ENCODE data around the gene MS4A8. TPM values are rescaled to one million over a fixed set of nuclear protein-coding genes. Genes with fewer than 3 reads are reported as not detected.
"Not testable (repeated sequence)": the region's sequence is repeated elsewhere in the genome, so short reads cannot be mapped to it uniquely, and the experiment has no call there.

MS4A8 gene
- total RNA-seq = not detected

- peak; percentile 21 for DNase-seq
Observed at GRCh38 chr11:60699284-60699691, at the start of gene MS4A8. MS4A8 (plus strand) TSS chr11:60699612; CDS start chr11:60700861, 1,249 bp downstream.

GRCh38 chr11:60657888-60658287 lies 41.5 kb upstream of the MS4A8 start:
- DNase-seq = peak; percentile 2

- peak; percentile 21 for DNase-seq
Observed at GRCh38 chr11:60658409-60658808, 41.0 kb upstream of the MS4A8 start.

- DNase-seq = no peak
Observed at GRCh38 chr11:60672255-60672654, 27.2 kb upstream of the MS4A8 start.

GRCh38 chr11:60678231-60678630 lies 21.2 kb upstream of the MS4A8 start:
- DNase-seq = not testable (repeated sequence)

GRCh38 chr11:60679879-60680278 lies 19.5 kb upstream of the MS4A8 start:
- no peak for DNase-seq

- DNase-seq = no peak
Observed at GRCh38 chr11:60680455-60681119, 18.8 kb upstream of the MS4A8 start.

GRCh38 chr11:60684541-60684848 lies 14.9 kb upstream of the MS4A8 start:
- not testable (repeated sequence) for DNase-seq

GRCh38 chr11:60691661-60692060 lies 7.8 kb upstream of the MS4A8 start:
- DNase-seq = no peak

- peak; percentile 24 for DNase-seq
Observed at GRCh38 chr11:60699936-60700335, 524 bp downstream of the MS4A8 start.

GRCh38 chr11:60700689-60701468 lies 1.5 kb downstream of the MS4A8 start:
- peak; percentile 76 for DNase-seq

- no peak for DNase-seq
Observed at GRCh38 chr11:60701469-60701818, 2.0 kb downstream of the MS4A8 start.

- no peak for DNase-seq
Observed at GRCh38 chr11:60703374-60703773, 4.0 kb downstream of the MS4A8 start.

GRCh38 chr11:60705895-60706294 lies 6.5 kb downstream of the MS4A8 start:
- no peak for DNase-seq

GRCh38 chr11:60706931-60707330 lies 7.5 kb downstream of the MS4A8 start:
- no peak for DNase-seq

- DNase-seq = no peak
Observed at GRCh38 chr11:60710482-60710881, 11.1 kb downstream of the MS4A8 start.

GRCh38 chr11:60711276-60711675 lies 11.9 kb downstream of the MS4A8 start:
- DNase-seq = no peak

GRCh38 chr11:60713423-60713822 lies 14.0 kb downstream of the MS4A8 start:
- not testable (repeated sequence) for DNase-seq

GRCh38 chr11:60717956-60718355 lies 18.5 kb downstream of the MS4A8 start:
- DNase-seq = no peak

- DNase-seq = no peak
Observed at GRCh38 chr11:60718524-60719316, 19.3 kb downstream of the MS4A8 start.

- no peak for DNase-seq
Observed at GRCh38 chr11:60719391-60719790, 20.0 kb downstream of the MS4A8 start.

- DNase-seq = no peak
Observed at GRCh38 chr11:60720460-60720859, 21.0 kb downstream of the MS4A8 start.

- DNase-seq = no peak
Observed at GRCh38 chr11:60724420-60724819, 25.0 kb downstream of the MS4A8 start, which contains the start of gene MS4A18. MS4A18 (plus strand) TSS chr11:60724720.
